GM21737 (cell line): ENCODE data around the gene USP6NL.
"Not testable (repeated sequence)": the region's sequence is repeated elsewhere in the genome, so short reads cannot be mapped to it uniquely, and the experiment has no call there.

ENCODE experiments used
- ATAC-seq: cut with Tn5 transposase; IDR thresholded peaks from one replicate; pipeline ENCODE4 v1.9.1; 2021; ENCODE audit warnings: mild to moderate bottlenecking, moderate library complexity; ENCODE audit not compliant: unreplicated experiment

The USP6NL gene

DNA sequence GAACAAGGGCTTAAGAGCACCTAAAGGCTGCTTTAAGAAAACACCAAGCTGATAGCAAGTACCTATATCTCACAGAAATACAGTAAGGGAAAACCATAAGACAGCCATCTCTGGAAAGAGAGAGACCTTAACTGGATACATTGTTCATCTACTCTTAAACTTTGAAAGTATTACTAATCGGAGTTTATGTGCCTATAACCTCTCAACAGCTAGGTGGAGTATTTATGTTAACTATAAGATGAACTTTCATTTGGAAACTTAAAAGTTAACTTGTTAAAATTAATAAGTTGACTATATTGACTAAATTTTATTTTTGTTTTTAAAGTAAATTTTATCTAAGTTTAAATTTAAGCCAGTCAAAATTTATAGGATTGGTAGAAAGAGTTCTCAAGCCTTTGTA, 90.6 kb downstream of the USP6NL start:
- no peak for ATAC-seq

- ATAC-seq, result peak; percentile 44
Measured at GRCh38 chr10:11517150-11517549, 94.3 kb downstream of the USP6NL start.

DNA sequence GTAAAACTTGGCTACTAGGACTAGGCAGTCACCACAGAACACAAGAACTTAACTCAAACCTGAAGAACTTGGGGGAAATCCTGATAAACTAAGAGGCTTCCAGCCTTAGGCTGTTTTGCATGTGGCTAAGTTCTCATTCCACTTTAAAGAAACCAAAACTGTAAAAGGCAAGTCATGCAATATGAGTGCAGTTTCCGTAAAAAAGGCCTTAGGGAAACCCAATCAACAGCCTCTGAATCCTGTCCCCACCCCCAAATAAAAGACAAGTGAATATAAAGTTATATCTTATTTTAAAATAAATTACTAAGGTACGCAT, 95.1 kb downstream of the USP6NL start:
- peak; percentile 47 for ATAC-seq

DNA sequence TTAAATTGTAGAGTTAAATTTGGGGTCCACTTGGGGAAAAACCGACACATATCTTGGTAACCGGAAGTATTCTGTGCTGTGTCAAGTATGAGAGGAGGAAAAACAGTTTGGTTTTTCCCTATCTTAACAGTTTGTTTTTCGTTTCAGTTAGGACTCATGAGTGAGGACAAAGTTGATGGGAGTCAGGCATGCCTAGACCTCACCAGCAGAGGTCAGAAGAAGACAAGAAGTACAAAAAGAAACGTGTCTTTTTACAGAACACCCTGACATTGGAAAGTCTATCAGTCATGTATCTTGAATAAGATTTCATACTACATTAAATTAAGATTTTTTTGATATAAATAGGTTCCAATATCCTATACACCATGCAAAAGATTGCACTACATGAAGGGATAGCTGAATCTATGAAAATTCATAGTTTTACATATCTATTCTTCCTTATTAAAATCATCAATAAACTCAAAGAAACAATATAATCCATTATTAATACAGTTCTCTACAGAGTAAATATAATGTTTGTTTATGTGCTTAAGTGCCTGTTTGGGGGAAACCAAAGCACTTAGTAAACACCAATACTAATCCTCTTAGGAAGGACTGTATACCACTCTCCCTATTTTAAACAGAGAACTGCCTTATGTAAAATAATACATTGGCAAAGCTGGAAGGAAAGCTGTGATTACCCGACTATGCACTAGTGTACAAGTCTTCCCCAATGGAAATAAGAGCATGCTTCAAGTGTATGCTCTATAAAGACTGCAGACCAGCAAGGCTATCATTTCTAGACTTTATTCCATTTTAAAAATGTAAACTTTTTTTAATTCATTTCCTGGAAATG, 95.6 kb downstream of the USP6NL start:
- peak; percentile 39 for ATAC-seq

- ATAC-seq, result no peak
Measured at GRCh38 chr10:11513727-11514126, 97.7 kb downstream of the USP6NL start.

DNA sequence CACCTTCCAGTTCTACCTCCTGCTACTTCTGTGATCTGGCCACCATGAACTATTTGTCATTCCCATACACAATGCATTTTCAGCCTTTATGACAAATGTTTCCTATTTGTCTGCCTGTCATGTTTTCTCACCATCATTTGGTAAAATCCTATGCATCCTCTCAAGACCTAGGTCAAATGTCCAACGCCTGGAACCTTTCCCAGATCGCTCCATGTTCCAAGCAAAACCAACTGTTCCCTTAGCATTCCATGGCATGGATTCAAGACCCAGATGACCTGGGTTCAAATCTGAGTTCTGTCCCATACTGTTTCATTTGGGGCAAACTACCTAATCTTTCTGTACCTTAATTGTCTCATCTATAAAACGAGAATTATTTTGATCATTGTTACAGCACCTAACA, 98.9 kb downstream of the USP6NL start:
- no peak for ATAC-seq

GRCh38 chr10:11511321-11511720, 100.1 kb downstream of the USP6NL start:
- ATAC-seq, result no peak

DNA sequence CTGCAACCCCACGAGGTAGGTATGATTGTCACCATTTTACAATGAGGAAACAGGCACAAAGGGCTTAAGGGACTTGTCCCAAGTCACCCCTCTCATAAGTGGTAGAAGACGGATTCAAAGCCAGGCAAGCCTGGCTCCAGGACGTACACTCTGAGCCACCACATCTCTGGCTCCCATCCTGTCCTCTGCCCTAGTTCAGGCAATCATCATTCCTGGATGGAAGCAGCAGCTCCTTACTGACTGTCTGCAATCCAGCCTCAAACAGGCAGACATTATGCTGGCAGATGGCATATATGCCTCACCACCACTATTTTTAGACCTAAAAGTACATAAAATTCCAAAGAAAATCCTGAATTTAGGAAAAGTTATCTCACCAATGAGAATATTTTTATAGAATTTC, 100.7 kb downstream of the USP6NL start:
- no peak for ATAC-seq

- ATAC-seq, result no peak
Measured at GRCh38 chr10:11510281-11510680, 101.2 kb downstream of the USP6NL start.

GRCh38 chr10:11509036-11509435, 102.4 kb downstream of the USP6NL start:
- no peak for ATAC-seq

GRCh38 chr10:11506247-11506789, 105.1 kb downstream of the USP6NL start:
- ATAC-seq, result no peak

GRCh38 chr10:11505639-11506038, 105.8 kb downstream of the USP6NL start:
- ATAC-seq, result no peak

GRCh38 chr10:11504566-11505285, 106.7 kb downstream of the USP6NL start:
- ATAC-seq, result no peak

DNA sequence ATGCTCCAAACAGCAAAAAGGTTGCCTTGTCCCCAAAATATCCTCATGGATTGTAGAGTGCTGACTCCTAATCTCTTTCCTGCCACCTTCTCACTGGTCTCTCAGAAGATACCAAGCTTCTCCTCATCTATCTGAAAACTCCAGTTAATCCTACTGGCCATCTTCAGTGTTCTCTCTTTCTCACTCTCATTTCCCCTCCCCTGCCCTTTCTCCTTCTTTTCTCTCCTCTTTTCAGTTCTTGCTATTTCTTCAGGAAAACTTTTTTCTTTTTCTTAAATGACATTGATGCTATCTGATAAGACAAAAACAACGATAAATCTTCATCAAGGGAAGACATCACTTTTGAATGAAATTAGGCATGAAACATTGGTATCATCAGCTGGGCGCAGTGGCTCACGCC, 109.8 kb downstream of the USP6NL start:
- no peak for ATAC-seq

DNA sequence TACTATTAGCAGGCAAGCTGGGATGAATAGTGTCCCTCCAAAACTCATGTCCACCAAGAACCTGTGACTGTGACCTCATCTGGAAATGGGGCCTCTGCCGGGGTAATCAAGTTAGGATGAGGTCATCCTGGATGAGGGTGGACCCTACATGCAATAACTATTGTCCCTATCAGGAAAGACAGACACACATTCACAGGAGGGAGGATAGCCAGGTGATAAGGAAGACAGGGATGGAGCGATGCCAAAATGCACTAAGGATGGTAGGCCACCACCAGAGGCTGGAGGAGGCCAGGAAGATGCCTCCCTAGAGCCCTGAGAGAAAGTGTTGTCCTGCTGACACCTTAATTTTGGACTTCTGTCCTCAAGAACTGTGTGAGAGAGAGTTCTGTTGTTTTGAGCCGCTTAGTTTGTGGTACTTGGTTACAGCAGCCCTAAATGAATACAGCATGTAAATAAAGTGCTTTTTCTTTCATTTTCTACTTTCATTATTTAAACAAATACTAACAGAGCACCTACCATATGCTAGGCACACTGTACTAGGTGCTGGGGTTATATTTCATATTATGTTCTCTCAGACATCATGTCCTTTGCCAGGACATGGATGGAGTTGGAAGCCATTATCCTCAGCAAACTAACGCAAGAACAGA, 111.9 kb downstream of the USP6NL start:
- ATAC-seq, result no peak

- no peak for ATAC-seq
Measured at GRCh38 chr10:11498399-11498798, 113.1 kb downstream of the USP6NL start.

- not testable (repeated sequence) for ATAC-seq
Measured at GRCh38 chr10:11494923-11495322, 116.5 kb downstream of the USP6NL start.

- ATAC-seq, result no peak
Measured at GRCh38 chr10:11493646-11494045, 117.8 kb downstream of the USP6NL start.

DNA sequence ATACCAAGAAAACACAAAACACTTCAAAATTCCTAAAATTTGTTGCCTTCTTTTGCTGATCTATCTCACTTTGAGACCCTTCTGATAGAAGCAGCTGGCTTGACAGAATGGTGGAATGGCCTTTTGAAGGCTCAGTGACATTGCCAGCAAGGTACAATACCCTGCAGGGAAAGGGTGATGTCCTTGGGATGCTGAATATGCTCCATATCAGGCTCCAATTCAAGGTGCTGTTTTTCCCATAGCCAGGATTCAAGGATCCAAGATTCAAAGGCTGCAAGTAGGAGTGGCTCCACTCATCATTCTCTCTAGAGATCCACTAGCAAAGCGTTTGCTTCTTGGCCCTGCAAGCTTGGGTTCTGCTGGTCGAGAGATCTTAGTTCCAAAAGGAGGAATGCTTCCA, 120.4 kb downstream of the USP6NL start:
- no peak for ATAC-seq

DNA sequence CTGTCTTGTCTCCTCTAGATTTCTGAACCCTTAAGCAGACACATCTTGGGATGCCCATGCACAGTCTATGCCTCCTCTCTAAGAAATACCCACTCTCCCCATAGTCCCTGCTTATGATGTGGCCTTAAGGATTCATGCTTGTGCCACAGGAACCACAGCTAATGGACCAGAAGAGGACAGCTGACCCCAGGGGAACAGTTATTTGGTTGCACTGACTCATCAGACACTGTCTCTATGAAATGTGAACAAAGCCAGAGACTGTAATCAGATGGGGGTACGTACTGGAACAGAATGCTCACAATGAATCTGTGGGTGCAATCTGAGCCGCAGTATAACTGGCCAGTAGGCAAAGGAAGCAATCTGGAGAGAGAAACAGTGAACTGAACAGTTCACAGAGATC, 121.9 kb downstream of the USP6NL start:
- no peak for ATAC-seq

- no peak for ATAC-seq
Measured at GRCh38 chr10:11488126-11488525, 123.3 kb downstream of the USP6NL start.
